ENCODE measurements around the gene BRS3. TPM values are rescaled to one million over a fixed set of nuclear protein-coding genes. Genes with fewer than 3 reads are reported as not detected.

BRS3 gene
- total and polyA plus RNA-seq, 10 of the 15 experiments (the other 5 are each of a cell fraction or from before 2014, with no cell fraction given): not detected

GRCh38 chrX:136523770-136524169 lies 36.0 kb downstream of the BRS3 start (continued):
- TF ChIP-seq ZNF24 (IDR thresholded peaks at IDR 0.05) (no peak), NFYA (IDR thresholded peaks at IDR 0.05; ENCODE audit: borderline replicate concordance, low read depth, low read length) (no peak), HSF1 (IDR thresholded peaks at IDR 0.05; ENCODE audit: low read depth, low read length) (no peak)

DNA sequence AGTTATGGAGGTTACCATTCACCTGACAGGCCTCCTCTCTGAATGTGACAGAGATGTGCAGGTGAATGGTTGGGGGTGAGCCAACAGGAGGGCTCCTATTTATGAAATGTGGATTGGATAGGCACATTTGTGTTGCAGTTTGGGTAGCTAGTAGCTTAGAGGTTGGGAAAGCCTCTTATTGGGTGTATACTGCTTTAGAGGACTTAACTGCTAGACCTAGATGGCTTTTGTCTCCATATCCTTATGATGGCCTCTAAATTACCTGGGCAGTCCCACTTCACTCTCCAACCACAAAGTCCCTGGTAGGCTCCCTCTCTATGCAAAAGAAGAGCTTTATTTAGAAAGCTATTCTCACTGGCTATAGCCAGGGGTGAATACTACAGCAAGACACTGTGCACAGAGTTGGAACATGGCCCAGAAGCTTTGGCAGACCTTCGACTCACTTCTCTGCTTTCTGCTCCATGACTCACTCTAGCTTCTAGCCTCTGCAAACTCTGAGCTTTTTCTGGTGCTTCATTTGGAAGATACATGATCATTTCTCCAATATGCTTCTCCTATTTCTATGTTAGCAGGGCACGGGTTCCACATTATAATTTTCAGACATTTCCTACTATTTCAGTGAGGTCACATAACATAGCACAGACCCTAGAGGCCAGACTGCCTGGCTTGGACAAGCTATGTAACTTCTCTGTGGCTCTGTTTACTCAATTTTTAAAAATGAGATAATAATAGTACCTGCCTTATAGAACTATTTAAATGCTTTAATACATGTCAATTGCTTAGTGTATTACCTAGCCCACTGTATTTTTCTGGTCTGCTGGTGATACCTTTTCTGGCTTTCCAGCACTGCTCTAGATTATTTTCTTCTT lies 38.2 kb downstream of the BRS3 start:
- no peak for FAIRE-seq
- intact Hi-C loops (cut with micrococcal nuclease; ENCODE audit: unreplicated experiment): no loop called here

More for the DNA sequence above, 38.2 kb downstream of the BRS3 start:
- in situ Hi-C loops (cut with MboI): no loop called here
- no peaks in the 10 kb centered on the region for H3K9me3 ChIP-seq (replicated peaks; ENCODE audit: control insufficient read depth, insufficient read depth, low read length)
- POLR2A ChIA-PET: no interaction called here
- H3K4me1 ChIP-seq (ENCODE audit: control insufficient read depth, insufficient read depth, low read length): no peaks in the 10 kb centered on the region
- H3K27ac ChIP-seq (ENCODE audit: control insufficient read depth, insufficient read depth): no peak overlapping the region
- no peak overlapping the region for H3K9ac ChIP-seq (ENCODE audit: control insufficient read depth, insufficient read depth, low read length)
- RAD21 ChIA-PET (ENCODE audit: unreplicated experiment): no interaction called here
- SMC1A ChIA-PET (ENCODE audit: uncharacterized antibody, unreplicated experiment): no interaction called here
- ATAC-seq (no peak), DNase-seq (ENCODE audit: low read depth, low spot score) (no peak)
- TF ChIP-seq FOXM1 (IDR thresholded peaks at IDR 0.05; ENCODE audit: low read depth, low read length) (no peak), FOXK2 (IDR thresholded peaks at IDR 0.05) (no peak), CBX5 (IDR thresholded peaks at IDR 0.05; ENCODE audit: low read depth) (no peak), HSF1 (IDR thresholded peaks at IDR 0.05; ENCODE audit: low read depth, low read length) (no peak), SIX5 (IDR thresholded peaks at IDR 0.05; ENCODE audit: low read depth, low read length, severe bottlenecking) (no peak), RUNX3 (IDR thresholded peaks at IDR 0.05; ENCODE audit: low read length) (no peak), KLF5 (IDR thresholded peaks at IDR 0.05; ENCODE audit: partially characterized antibody) (no peak)
- TF ChIP-seq, protein P1, sequence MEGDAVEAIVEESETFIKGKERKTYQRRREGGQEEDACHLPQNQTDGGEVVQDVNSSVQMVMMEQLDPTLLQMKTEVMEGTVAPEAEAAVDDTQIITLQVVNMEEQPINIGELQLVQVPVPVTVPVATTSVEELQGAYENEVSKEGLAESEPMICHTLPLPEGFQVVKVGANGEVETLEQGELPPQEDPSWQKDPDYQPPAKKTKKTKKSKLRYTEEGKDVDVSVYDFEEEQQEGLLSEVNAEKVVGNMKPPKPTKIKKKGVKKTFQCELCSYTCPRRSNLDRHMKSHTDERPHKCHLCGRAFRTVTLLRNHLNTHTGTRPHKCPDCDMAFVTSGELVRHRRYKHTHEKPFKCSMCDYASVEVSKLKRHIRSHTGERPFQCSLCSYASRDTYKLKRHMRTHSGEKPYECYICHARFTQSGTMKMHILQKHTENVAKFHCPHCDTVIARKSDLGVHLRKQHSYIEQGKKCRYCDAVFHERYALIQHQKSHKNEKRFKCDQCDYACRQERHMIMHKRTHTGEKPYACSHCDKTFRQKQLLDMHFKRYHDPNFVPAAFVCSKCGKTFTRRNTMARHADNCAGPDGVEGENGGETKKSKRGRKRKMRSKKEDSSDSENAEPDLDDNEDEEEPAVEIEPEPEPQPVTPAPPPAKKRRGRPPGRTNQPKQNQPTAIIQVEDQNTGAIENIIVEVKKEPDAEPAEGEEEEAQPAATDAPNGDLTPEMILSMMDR (IDR thresholded peaks at IDR 0.05 in 2 of 3, conservative IDR thresholded peaks at IDR 0.05 in 1 of 3; ENCODE audit: control insufficient read depth in 2 of 3, extremely low read depth in 1 of 3, insufficient read depth in 1 of 3, low read depth in 3 of 3, low read length in 3 of 3): no peak
- H3K36me3 ChIP-seq (ENCODE audit: control insufficient read depth in 2 of 2, insufficient read depth in 2 of 2, low read length in 1 of 2): no peaks in the 10 kb centered on the region
- WGBS (ENCODE audit: insufficient coverage, insufficient replicate concordance, low lambda C conversion rate, missing lambda C conversion rate): 4% methylated on average over 2 of the region's 2 CpGs
- H4K20me1 ChIP-seq (ENCODE audit: control insufficient read depth, insufficient read depth): no peaks in the 10 kb centered on the region
- H2AFZ ChIP-seq (ENCODE audit: control insufficient read depth, low read depth, low read length): no peak overlapping the region
- no TSS peak for BruUV-seq (replicated peaks)
- H3K27me3 ChIP-seq (replicated peaks in 1 of 2; ENCODE audit: control insufficient read depth in 2 of 2, insufficient read depth in 2 of 2, low read length in 1 of 2): no peaks in the 10 kb centered on the region
- CTCF ChIA-PET: interaction anchor here (0.8 to 1.5 kb wide), 2 partner anchors 11 to 12 kb away, joined by 3 to 4 read pairs; no protein-coding TSS in a partner anchor
- no peaks in the 10 kb centered on the region for H3K79me2 ChIP-seq (ENCODE audit: control insufficient read depth, insufficient read depth, low read length)
- no peak overlapping the region for H3K4me2 ChIP-seq (ENCODE audit: control insufficient read depth, insufficient read depth)
- no peak overlapping the region for H3K4me3 ChIP-seq

Data from GM12878 (cell line).